GM19452 (cell line): ENCODE results near the gene MACROD2.

Source experiments
- ATAC-seq: cut with Tn5 transposase; IDR thresholded peaks from one replicate; pipeline ENCODE4 v1.9.1; 2021; ENCODE audit not compliant: unreplicated experiment

MACROD2 gene

DNA sequence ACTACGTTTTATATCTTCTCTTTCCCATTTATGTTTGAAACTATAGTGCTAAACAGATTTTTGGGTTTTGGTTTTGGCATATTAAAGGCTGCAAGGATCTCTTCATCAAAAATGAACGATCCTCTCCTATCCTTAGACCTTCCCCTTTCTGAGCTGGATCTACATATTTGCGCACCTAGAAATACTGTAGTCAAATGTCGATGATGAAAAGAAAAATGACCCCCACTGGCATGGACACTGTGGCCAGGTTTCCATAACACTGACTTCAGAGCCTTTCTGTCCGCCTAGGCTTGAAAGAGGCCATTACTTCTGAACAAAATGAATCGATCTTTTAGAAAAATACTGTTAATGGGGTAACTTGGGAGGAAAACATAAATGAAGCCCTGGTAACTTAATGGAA is 336.3 kb downstream of the MACROD2 start:
- no peak for ATAC-seq

DNA sequence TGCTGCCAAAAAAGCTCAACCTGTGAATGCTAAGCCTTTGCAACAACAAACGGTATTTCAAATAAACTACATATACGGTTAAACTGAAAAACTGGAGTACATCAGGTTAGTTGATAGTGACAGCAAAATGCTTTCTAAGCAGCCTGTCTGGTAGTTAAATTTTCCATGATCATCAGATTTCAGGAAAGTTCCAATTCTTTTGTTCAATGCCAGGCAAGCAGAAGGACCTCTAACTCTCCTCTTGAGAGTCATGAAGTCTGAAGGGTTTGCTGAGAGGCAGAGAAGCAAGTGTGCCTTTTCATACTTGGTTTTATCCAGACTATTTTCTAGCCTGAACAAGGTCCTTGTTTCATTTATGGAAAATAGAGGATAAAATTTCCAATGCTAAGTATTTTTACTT is 337.6 kb downstream of the MACROD2 start:
- ATAC-seq, result no peak

DNA sequence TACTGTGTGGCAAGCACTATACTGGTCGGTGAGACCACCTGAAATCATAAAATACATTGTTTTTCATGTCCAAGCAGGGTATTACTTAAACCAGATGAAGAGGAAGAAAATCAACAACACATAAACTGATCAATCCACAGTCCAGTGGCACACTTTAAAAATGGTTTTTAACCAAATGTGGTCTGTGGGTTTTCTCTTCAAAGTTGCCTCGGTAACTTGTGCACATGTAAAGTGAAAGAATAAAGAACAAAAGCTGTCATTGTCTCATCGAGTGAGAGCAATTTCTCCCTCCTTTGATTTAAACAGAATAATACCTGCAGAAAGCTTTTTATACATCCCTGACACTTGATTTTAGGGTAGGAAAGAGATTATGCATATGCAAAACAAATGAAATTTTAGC is 338.4 kb downstream of the MACROD2 start:
- no peak for ATAC-seq

DNA sequence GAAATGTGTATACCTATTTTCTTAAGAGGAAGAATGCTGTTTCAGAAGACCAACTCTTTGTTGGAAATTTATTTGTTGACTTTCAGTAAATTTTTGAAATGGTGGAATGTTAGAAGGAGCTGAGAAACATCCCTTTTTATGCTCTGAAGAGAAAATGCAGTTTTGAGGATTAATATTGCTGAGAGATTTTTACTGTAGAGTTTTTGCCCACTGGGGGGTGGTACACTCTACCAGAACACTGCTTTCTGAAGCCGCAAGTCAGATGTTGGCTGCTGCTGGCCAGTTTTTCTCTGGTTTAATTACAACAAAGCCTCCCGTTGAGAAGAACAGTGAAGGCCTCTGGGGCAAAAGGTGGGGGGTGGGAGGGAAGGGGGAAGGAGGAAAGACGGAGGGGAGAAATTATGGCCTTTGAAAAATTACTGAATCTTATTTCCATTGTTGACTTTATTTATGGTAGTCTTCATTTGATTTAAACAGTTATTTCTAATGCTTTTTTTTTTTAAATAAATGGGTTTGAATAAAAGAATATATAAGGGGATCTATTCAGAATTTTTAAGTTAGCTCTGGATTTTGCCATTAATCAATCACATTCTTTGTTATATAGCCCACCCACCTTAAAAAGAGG is 339.1 kb downstream of the MACROD2 start:
- ATAC-seq, result no peak

DNA sequence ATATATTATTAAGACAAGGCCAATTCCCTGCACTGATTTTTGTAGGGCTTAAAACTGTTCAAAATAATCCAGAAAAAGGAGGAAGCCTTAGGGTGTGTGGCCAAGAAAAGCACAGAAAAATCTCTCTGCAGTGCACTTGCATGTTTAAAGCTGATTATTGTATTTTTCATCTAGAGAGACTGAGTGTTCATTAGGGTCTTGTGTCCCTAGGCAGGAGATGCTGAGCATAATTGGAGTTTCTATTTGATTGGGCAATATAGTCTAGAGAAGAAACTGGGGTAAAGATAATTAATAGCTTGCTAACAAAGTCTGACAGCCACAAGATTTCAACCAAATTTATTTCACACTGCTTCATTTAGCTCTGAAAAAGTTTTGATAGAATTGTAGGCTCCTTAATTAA is 339.7 kb downstream of the MACROD2 start:
- ATAC-seq, result no peak

DNA sequence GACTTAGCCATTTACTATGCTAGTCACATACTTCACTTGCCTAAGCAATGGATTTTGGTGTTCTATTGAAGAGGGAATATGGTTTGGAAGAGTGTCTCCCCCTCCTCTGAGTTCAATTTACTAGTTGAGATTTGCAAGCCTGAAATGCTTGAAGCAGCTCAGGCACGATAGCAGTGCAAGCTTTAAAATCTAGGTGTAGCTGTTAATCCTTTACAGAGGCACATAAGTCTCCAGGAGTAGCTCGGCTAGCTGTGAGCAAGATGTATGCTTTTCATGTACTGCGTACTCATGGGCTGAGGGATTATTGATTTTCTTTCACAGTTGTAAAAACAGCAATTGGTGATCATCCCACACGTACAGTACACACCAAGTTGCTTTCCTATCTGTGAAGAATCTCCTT is 341.4 kb downstream of the MACROD2 start:
- no peak for ATAC-seq

DNA sequence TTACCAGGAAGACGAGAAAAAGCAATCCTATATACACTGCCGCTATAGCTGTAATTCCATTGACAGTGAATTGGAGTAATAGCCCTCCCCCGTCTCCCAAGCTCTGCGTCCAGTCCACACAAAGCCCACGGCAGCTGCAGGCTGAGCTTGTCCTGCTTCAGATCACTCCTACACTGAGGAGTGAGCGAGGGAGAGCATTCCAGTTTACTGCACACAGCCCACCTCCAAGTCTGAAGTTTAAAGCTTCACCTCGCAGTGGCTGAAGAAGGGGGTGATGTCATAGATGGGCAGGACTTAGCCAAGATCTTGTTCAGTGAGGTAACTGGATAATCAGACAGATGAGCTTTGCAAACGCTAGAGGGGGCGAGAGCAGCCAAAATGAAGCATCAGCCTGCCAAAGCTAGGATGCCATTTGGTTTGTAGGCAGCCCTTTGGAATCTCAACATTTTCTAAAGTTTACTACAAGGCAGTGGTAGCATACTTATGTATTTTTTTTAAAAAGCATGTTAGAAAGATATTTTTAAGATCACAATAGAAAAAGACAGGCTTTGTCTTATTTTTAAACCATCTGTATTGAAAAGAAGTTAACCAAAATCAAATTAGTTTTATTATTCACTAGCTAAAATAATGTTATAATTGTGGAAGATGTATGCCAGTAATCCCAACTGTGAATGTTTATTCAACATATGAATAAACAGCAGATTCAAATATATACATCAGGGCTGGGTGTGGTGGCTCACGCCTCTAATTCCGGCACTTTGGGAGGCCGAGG is 342.3 kb downstream of the MACROD2 start, which contains the start of gene FLRT3:
TSS of gene FLRT3 (minus strand) at position 213 of the 772 bp plus-strand sequence. CDS start 10,106 bp downstream, outside the sequence.
- peak; percentile 88 for ATAC-seq

DNA sequence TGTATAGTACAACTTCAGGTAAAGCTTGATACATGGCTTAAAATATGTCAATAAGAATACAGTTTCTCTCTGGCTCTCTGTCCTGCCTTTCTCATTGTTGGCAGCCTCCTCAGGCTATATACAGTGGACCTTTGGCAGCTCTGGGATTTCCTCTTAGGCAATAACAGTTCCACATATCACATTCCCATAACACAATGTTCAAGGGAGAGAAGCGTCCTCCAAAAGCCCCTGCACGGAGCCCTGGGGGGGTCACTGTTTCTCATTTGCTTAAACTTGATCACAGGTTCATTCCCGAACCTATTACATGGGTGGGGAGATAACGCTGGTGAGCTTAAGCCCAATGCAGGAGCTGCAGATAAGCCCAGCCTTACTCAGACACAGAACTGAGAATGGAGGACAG is 346.5 kb downstream of the MACROD2 start:
- no peak for ATAC-seq

DNA sequence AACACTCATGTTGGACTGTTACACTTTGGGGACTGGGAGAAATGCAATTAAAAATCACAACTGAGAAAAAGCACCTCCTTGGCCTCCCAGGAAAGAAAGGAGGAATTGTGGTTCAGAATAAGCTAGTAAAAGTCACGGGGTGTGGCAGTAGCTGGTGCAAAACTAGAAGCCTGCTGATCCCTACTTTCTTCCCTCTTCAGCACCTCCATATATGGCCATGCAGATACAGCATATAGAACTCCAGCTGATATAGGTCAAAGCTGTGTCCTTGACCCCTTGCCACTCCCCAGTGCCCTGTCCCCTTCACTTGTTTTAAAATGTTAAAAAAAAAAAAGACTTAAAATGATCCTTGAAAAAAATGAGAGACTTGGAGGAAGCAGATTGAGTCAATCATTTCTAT is 347.6 kb downstream of the MACROD2 start:
- no peak for ATAC-seq

DNA sequence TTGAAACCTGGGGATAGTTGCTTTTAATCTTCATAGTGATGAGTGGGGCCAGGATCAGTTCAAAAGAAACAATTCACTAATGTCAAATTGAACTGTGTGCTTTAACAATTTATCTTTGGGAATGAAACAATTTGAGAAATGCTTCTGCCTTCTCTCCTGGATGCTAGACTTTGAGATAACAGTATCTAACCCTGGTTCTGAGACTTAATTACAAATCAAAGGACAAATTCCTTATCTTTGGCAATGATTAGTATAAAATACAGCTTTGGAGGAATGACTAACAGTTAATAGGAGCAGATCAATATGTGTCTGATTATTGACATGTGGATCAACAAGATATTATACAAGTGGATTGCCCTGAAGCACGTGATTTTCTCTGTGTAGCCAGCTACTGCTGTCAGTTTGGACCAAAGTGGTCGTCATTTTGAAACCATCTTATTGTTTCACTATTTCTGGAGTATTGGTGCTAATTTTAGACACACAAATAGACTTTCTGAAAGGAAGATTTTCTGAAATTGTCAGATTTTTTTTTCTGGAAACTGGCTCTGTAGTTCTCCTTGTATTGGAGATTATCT is 348.3 kb downstream of the MACROD2 start:
- no peak for ATAC-seq

DNA sequence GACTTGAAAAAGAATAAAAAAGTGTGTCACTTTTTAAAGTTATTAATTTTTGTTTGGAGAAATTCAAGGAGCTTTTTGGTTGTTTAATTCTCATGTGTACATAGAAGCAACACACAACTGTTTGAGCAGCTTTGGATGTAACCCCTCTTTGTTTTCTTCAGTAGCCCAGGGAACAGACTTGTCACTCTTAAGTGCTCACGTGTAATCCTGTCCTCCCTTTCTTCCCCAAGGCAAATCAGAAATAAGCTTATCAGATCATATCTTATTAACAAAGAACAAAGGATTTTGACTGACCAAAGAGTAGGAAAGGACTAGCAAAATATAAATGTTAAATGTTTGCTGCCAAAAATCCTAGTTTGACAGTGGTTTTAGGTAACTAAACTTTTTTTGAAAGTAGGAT is 349.4 kb downstream of the MACROD2 start:
- ATAC-seq, result no peak

DNA sequence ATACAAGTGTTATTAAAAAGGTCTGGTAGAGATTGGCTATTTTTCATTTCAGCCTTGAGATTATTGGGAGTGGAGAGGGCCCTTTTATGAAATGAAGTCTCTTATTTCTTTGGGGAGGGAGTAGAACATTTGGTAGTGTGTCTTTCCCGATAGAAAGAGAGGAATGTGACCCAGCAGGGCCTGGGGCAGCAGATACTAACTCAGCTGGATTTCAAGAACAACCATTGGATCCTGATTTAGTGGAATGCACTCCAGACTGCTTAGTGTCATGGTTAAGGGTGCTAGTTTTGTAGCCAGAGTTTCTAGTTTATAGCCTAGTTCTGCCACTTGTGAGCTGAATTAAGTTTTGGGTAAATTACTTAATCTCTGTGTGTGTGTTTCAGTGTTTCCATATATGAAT is 360.5 kb downstream of the MACROD2 start:
- ATAC-seq, result no peak

DNA sequence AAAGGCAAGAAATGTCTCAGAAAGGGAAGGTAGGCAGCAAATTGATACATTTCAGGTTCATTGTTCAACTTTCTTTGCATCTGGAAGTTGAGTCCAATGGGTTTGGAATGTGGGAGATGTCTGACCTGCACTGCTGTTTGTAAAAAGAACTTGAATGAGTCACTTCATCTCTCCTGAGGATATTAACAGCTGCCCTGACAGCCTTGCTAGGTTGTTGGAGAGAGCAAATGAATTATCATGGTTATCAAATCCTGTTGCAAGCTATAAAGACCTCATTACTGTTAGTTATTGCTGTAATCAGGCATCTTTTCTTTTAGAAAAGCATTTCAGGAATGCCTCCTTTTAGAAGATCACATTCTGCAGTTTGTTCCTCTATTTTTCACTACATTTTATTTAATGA is 365.1 kb downstream of the MACROD2 start:
- ATAC-seq, result no peak

DNA sequence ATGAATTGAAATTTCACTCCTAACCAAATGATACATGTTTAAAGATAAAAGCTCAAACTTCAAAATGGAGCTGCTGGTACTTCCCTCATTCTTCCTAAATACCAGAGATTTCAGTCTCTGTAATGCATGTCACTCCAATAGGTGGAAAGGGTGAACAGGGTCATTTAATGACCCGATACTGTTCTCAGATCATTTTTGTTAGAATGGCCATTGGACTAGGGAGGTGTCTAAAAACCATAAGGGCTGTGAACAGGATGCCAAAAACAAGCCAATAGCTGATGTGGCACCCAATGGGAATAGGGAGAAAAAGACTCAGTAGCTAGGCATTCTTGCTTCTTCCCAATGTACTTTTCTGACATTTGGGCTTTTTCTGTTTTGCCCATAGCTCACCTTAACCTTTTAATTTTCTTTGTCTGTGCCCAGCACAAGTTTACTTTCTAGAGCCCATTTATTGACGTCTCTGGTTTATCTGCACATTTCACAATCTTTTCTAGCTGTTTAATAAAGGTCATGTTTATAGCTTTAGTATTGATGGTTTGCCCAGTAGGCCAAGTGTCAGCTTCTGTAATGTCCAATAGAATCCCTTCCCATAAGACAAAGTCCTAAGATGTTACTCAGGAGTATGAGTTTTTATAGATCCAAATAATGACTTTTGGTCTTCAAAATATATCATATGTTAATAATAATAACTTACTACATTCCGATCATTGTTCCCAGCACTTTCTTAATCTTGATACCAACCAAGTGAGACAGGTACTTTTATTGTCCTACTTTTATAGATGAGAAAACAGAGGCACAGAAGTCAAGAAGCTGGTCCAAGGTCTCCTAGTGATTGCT is 366.4 kb downstream of the MACROD2 start:
- no peak for ATAC-seq

DNA sequence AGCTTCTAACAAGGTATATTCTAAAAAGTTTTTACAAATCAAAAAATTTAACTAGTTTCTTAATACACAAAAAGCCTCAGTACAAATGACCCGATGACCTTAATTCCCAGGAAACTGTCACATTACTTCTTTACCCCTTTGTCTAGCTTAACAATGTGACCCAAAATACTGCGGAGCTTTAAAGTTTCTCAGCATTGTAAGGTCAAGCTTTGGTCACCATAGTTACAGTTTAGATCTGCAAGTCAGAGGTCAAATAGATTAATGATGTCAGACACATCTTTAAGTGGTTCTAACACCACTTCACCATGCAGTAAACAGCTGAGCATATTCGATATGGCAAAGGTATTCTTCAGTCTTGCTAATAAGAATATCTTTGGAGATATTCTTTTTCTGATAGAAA is 378.9 kb downstream of the MACROD2 start:
- no peak for ATAC-seq

DNA sequence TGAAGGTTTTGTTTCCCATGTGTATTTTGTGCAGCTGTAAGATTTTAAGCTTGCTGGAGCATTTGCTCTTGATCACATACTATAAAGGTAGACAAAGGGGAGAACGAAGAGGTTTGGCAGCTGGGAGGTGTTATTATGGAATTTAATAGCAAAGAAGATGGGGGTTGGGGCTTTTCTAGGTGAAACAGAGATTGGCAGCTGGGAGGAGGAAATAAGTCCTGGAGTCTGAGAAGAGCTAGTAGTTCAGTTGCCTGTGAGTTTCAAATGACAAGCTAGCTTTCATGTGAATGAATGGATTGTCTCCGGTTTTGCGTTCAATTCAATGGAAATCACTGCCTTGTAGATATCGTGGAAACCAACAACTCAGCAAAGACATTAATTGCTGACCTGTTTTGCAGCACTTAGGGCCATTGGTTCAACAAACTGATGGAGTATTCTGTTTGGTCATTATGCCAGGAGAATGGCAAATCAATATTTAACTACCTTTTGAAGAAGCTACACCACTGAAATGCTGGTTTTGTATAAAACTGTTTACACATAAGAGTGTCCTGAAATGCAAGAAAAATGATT is 380.2 kb downstream of the MACROD2 start:
- ATAC-seq, result no peak

DNA sequence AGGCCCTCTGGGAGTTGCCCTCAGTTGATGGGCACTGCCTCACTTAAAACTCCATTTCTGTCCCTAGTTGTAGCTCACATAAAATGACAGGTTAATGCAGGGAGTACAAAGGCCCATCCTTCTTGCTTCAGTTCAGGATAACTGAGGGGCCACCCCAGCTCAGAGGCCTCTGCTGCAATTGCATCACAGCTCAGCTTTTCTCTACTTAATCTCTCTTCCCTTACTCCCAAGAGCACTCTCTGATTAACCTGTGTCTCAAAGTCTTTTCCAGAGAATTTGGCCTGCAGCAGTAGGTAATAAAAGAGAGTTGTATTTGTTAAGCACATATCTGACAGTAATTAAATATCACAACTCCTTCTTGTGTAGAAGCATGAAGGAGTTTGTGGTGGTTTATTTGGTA is 383.0 kb downstream of the MACROD2 start:
- ATAC-seq, result no peak

DNA sequence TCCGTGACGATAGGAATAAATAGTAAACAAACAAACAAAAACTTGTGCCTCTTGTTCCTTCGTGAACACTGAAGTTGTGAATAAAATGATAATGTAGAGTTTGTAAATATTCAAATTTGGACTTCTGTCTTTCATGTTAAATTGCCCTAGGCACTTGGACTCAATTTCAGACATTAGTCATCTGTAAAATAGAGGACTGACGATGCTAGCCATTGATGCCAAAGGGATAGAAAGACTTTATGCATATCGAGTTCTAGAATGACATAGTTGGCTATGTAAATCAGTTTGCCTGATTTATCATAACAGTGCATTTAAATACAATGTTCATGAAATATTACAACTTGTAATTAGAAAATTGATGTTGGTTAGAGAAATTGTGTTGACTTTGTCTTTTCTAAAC is 388.0 kb downstream of the MACROD2 start:
- ATAC-seq, result no peak

DNA sequence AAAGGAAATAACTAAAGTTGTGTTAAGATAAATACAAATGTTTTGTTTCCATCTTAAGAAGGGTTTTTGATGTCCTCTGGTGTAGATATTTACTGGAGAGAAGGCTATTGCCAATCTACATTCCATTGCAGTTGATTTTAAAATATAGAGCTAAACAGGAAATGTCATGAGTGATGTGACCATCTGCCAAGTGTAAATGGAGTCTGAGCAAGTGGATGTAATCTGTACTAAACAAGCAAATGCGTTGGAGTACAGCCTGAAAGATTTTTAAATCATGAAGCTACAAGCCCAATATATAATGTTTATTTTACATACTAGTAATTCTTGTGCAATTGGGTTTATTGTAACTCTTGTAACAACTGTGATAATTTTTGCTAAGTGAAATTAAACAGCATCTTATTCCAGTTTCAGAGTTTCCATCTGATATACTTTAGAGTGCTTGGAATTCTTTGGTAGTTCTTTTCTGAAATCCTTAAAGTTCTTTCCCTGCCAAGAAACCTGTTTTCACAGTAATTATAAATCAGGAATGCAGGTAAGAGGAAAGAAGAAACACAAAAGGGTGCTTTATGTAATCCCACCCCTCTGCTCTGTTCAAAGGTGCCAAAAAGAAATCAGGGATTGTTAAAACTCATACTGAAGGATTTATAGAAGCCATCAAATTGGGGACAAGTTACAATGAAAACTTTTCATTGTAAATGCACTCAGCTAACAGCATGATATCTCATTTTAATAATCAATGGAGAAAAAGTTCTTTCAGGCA is 389.3 kb downstream of the MACROD2 start:
- ATAC-seq, result no peak

DNA sequence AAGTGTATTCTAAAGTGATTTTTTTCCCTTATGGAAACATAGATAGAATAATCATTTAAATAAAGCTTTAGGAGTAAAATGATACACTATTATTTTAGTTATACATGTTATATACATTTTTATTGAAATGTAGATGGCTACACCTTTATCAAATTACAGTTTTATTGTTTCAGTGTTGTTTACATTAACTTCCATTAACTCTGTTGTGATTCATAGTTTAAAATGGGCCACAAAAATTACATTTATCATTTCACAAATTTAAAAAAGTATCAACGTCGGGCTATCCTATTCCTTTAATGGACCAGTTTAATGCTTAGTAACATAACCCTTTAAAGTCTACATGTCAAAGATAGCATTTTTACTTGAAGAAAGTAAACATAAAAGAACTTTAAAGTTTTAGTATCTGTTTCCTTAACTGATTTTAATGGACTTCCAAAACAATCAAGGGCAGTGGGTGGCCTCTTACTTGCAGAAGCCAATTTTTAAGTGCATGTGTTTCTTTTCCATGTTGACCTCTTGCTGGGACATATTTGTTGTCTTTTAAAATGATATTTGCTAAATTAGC is 389.9 kb downstream of the MACROD2 start:
- no peak for ATAC-seq
